ENCODE results near the gene BCR.
"Not testable (repeated sequence)": the region's sequence is repeated elsewhere in the genome, so short reads cannot be mapped to it uniquely, and the experiment has no call there.

Gene BCR

DNA sequence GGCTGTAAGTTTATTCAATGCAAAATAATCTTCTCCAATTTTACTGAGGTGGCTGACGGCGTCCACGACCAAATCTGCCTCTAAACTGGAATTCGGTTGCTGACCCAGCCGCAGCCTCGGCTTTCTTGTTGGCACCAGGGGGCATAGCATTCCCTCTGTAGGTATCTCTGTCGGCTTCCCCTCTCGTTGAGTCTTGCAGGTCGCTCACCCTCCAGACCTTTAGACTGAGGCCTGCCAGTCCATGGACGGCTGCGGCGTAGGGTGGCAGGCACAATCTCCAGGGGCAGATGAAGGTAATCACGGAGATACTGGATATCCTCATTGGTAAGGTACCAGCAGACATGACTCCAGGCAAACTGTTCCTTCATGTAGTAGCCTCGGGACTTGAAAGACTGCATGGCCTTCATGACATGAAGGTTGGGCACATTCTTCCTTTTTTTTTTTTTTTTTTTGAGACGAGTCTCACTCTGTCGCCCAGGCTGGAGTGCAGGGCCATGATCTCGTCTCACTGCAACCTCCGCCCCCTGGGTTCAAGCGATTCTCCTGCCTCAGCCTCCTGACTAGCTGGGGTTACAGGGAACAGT is 142.3 kb downstream of the BCR start:
- DNase-seq (ENCODE audit: low read depth): not testable (repeated sequence)

DNA sequence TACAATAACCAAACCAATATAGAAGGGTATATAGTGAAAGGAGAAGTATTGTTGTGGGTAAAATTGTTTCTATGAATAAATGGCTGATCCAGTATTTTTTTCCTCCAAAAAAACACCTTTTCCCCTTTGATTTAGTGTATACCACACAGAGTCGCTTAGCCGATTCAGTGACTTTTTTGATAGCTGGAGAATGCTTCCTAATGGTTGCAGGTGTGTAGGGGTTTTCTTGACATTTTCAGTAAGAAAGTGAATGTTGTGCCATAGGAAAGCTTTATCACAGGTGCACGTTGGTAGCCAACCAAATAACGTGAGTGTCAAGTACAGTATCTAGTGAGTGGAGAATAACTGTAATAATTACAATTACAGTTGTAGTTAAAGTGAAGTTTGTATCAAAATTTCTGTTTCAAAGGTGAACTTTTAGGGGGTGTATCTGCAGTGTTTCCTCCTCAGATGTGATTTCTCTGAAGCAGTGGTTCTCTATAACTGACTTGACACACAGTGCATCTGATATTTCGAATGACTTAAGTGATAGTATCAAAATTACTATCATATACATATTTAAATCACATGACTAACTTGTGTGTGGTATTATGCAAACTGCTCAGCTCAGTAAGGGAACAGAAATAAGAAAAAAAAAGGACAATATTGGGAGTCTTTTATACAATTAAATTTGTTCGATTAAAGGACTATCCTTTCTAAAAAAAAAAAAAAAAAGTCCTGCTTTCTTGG is 143.8 kb downstream of the BCR start:
- not testable (repeated sequence) for DNase-seq (ENCODE audit: low read depth)

DNA sequence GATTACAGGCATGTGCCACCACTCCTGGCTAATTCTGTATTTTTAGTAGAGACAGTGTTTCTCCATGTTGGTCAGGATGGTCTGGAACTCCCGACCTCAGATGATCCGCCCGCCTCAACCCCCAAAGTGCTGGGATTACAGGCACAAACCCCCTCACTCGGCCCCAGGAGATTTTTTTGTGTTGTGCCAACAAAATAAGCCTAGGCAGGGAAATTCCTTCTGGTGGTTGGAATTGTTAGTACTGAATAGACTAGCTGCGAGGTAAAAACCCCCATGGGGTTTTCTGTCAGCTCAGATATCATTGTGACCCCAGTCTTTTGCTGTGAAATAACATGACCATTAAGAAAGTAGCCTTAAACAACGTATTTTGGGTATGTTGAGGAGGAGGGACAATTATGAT is 144.9 kb downstream of the BCR start:
- no peak for DNase-seq (ENCODE audit: low read depth)

- not testable (repeated sequence) for DNase-seq (ENCODE audit: low read depth)
Observed at GRCh38 chr22:23333822-23334221, 153.5 kb downstream of the BCR start.

DNA sequence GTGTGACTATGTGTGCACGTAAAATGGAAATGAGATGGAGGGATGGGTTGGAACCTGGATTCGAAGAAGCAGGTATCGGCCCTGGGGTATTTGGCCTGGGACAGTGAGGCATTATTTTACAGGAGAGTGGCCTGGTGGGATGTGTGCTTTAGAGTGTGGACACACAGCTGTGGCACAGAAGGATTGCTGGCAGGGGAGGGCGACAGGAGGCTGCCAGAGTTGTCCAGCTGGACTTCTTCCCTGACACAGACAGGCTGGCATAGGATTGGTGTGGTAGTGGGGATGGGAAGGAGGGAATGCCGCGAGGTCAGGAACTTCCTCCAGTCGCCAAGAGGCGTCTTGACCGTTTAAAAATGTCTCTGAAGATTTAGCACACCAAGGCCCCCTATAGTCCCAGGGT is 157.4 kb downstream of the BCR start:
- DNase-seq (ENCODE audit: low read depth): not testable (repeated sequence)

DNA sequence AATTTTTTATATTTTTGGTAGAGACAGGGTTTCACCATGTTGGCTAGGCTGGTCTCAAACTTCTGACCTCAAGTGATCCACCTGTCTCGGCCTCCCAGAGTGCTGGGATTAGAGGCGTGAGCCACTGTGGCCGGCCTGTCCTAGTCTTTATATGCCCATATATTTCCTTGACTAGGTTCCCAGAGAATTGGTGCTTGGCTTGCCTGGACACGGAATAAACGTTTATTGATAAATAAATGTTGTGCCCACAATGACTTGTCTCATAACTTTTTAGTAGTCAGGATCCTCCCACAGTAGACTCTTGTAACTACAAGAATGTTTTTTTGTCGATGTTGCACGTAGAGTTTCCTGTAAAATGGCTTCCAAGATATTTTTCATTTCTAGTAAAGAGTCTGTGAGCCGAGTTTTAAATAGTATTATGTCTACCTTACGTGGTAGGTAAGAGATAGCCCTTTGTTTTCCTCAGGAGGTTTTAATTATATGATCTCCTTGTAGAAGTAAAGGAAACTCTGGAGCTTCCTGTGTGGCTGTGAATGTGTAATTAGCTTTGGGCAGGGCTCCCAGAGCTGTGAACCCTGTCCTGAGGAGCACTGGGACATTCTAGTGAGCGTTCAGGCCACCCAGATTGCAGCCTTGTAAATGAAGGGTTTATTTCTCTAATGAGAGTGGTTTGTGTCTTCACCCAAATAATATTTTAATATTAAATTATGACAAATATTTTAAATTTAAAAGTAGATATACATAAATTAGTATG is 161.8 kb downstream of the BCR start:
- not testable (repeated sequence) for DNase-seq (ENCODE audit: low read depth)

GRCh38 chr22:23351321-23351720 is 171.0 kb downstream of the BCR start:
- DNase-seq (ENCODE audit: low read depth): no peak

GRCh38 chr22:23353004-23353403 is 172.7 kb downstream of the BCR start:
- no peak for DNase-seq (ENCODE audit: low read depth)

- DNase-seq (ENCODE audit: low read depth): no peak
Observed at GRCh38 chr22:23353696-23354095, 173.4 kb downstream of the BCR start.

- no peak for DNase-seq (ENCODE audit: low read depth)
Observed at GRCh38 chr22:23356094-23356493, 175.8 kb downstream of the BCR start.

- DNase-seq (ENCODE audit: low read depth): no peak
Observed at GRCh38 chr22:23357053-23357452, 176.7 kb downstream of the BCR start.

GRCh38 chr22:23359583-23360123 is 179.3 kb downstream of the BCR start:
- no peak for DNase-seq (ENCODE audit: low read depth)

DNA sequence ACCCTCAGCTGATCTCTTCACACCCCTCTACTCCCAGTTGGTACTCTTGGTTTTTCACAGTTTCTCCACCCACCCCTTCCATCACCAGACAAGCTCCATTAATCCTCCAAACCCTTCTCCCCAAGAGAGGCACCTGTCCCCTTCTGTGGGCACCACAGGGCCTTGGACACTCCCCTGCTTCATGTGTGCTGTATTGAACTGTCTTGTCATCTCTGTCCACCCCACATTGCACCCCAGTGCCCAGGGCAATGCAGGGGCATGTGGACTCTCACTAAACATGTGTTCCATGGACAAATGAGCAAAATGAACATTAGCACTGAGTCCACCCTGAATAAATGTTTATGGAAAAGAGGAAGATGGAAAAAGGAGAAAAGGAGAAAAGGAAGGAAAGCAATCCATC is 181.4 kb downstream of the BCR start:
- DNase-seq (ENCODE audit: low read depth): no peak

- DNase-seq (ENCODE audit: low read depth): no peak
Observed at GRCh38 chr22:23363683-23364082, 183.4 kb downstream of the BCR start.

DNA sequence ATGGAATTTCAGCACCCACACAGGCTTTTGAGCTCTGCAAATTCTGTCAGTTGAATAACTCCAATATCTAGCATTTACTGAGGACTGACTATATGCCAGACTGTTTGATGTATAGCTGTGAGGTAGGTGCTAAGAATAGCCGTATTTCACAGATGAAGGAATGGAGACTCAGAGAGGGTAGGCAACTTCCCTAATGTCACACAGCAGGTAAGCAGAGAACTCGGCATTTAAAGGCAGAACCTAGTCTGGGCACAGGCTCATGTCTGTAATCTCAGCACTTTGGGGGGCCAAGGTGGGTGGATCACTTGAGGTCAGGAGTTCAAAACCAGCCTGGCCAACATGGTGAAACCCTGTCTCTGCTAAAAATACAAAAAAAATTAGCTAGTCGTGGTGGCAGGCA is 184.1 kb downstream of the BCR start:
- no peak for DNase-seq (ENCODE audit: low read depth)

DNA sequence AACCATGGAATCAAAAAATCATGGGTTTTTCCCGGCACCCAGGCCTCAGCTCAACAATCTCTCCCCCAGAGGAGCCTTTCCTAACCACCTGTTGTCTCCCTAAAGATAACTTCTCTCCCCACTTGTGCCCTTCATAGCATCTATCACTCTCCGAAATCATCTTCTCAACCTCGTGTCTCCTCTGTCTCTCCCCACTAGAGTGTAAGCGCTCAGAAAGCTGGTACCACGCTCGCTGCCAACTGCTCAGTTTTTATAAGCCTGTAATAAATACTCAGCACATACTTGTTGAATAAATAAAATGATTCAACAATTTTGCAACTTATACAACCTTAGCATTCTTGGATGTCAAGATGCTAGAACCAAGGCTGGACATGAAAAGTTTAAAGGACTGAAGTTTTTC is 185.2 kb downstream of the BCR start:
- DNase-seq (ENCODE audit: low read depth): no peak

GRCh38 chr22:23365961-23366360 is 185.7 kb downstream of the BCR start:
- no peak for DNase-seq (ENCODE audit: low read depth)

DNA sequence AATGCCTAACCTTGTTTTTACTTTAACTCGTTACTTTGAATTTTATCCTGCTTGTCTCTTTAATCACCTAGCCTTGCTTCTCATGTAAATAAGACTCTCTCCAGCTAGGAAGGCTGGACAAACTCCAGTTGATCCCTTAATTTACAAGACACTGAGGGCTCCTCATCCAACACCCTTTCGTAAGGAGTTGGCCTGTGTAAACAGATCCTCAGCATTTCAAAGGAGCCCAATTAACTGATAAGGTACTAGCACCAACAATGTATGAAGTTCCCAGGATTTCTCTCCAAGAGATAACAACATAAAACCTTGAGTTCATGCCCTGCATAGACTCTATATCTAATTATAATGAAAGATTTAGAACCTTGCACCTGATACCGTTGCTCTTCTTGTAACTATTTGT is 186.9 kb downstream of the BCR start:
- DNase-seq (ENCODE audit: low read depth): not testable (repeated sequence)
